Loucy (cell line): ENCODE results near the gene NOX4.

Source experiments
- H2AFZ ChIP-seq: fragments of 200-600 bp; sonication (generic); 2 replicates; pipeline ENCODE4 v1.6.0; 2016; ENCODE audit warnings: antibody characterized with exemption, mild to moderate bottlenecking, low read length, moderate library complexity
- H3F3A ChIP-seq: fragments of 200-600 bp; 2 replicates; pipeline ENCODE4 v1.6.0; 2016; ENCODE audit warnings: antibody characterized with exemption, low read depth, mild to moderate bottlenecking
- H3K27me3 ChIP-seq: fragments of 200-600 bp; sonication (generic); 2 replicates; pipeline ENCODE4 v1.6.1; 2014; ENCODE audit warnings: low read length, mild to moderate bottlenecking; ENCODE audit not compliant: insufficient read depth, poor library complexity, severe bottlenecking
- H3K36me3 ChIP-seq: fragments of 200-600 bp; sonication (generic); 2 replicates; pipeline ENCODE4 v1.6.1; 2016; ENCODE audit warnings: low read length; ENCODE audit not compliant: insufficient read depth
- H3K4me1 ChIP-seq: fragments of 200-600 bp; sonication (generic); 2 replicates; pipeline ENCODE4 v1.5.1; 2014; ENCODE audit warnings: low read length, mild to moderate bottlenecking; ENCODE audit not compliant: insufficient read depth, poor library complexity, severe bottlenecking
- H3K4me2 ChIP-seq: fragments of 200-600 bp; sonication (generic); 2 replicates; pipeline ENCODE4 v1.6.0; 2014; ENCODE audit warnings: antibody characterized with exemption, low read length, low read depth, mild to moderate bottlenecking; ENCODE audit not compliant: poor library complexity, severe bottlenecking
- H3K4me3 ChIP-seq: fragments of 200-600 bp; sonication (generic); 2 replicates; pipeline ENCODE4 v1.5.1; 2014; ENCODE audit warnings: low read length, mild to moderate bottlenecking, mixed read lengths; ENCODE audit not compliant: poor library complexity, severe bottlenecking
- H3K79me2 ChIP-seq: fragments of 200-600 bp; sonication (generic); 2 replicates; pipeline ENCODE4 v1.6.1; 2014; ENCODE audit warnings: low read length; ENCODE audit not compliant: insufficient read depth
- H3K9ac ChIP-seq: fragments of 200-600 bp; sonication (generic); 2 replicates; pipeline ENCODE4 v1.6.0; 2014; ENCODE audit warnings: mild to moderate bottlenecking, low read depth, low read length, moderate library complexity; ENCODE audit not compliant: poor library complexity, severe bottlenecking
- H3K9me2 ChIP-seq: fragments of 200-600 bp; sonication (generic); replicated peaks from 2 replicates; pipeline ENCODE4 v1.6.1; 2016; ENCODE audit warnings: low read depth, low read length, mixed read lengths
- H3K9me3 ChIP-seq: fragments of 200-600 bp; sonication (generic); 2 replicates; pipeline ENCODE4 v1.6.1; 2014; ENCODE audit warnings: mild to moderate bottlenecking, antibody characterized with exemption, low read length, low read depth; ENCODE audit not compliant: insufficient read depth
- H4K20me1 ChIP-seq: fragments of 200-600 bp; sonication (generic); 2 replicates; pipeline ENCODE4 v1.6.0; 2014; ENCODE audit warnings: antibody characterized with exemption, low read length, mild to moderate bottlenecking; ENCODE audit not compliant: insufficient read depth, poor library complexity, severe bottlenecking
- EZH2phosphoT487 ChIP-seq: fragments of 200-600 bp; IDR thresholded peaks from 2 replicates; pipeline ENCODE4 v1.6.1; 2018; ENCODE audit warnings: antibody characterized with exemption, mild to moderate bottlenecking, moderate library complexity, borderline replicate concordance
- TF ChIP-seq, protein P1 (sequence below): fragments of 200-600 bp; sonication (generic); conservative IDR thresholded peaks from 2 replicates; pipeline ENCODE4 v1.5.1; 2014; ENCODE audit warnings: mild to moderate bottlenecking, antibody characterized with exemption, low read length

NOX4 gene

DNA sequence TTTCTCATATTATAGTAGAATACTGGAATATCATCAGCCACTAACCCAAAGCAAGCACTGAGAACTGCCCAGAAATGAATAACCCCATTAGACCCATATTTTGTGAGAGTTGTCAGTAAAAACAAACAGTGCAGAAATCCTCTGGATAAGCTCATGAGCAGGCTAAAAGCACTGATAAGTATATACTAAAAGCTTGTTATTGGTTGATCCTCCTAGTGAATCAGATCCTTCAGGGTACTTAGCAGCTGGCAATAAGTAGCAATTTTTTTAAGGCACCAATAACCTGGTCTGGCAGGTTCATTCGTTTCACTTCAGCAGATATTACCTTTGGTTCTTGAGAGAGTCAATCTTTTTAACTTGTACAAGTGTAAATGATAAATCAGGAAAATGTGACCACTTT lies 1.2 kb downstream of the NOX4 start:
- no peaks in the 10 kb centered on the region for H3K9me2 ChIP-seq
- no peaks in the 10 kb centered on the region for H3K79me2 ChIP-seq
- H3K9ac ChIP-seq, result no peak overlapping the region
- H3F3A ChIP-seq, result no peaks in the 10 kb centered on the region
- H3K4me1 ChIP-seq, result no peaks in the 10 kb centered on the region
- no peaks in the 10 kb centered on the region for H3K36me3 ChIP-seq
- no peaks in the 10 kb centered on the region for H3K9me3 ChIP-seq
- no peak for TF ChIP-seq EZH2phosphoT487
- TF ChIP-seq, protein P1, sequence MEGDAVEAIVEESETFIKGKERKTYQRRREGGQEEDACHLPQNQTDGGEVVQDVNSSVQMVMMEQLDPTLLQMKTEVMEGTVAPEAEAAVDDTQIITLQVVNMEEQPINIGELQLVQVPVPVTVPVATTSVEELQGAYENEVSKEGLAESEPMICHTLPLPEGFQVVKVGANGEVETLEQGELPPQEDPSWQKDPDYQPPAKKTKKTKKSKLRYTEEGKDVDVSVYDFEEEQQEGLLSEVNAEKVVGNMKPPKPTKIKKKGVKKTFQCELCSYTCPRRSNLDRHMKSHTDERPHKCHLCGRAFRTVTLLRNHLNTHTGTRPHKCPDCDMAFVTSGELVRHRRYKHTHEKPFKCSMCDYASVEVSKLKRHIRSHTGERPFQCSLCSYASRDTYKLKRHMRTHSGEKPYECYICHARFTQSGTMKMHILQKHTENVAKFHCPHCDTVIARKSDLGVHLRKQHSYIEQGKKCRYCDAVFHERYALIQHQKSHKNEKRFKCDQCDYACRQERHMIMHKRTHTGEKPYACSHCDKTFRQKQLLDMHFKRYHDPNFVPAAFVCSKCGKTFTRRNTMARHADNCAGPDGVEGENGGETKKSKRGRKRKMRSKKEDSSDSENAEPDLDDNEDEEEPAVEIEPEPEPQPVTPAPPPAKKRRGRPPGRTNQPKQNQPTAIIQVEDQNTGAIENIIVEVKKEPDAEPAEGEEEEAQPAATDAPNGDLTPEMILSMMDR, result no peak
- no peaks in the 10 kb centered on the region for H4K20me1 ChIP-seq
- no peak overlapping the region for H2AFZ ChIP-seq
- H3K4me2 ChIP-seq, result no peak overlapping the region
- H3K27me3 ChIP-seq, result no peaks in the 10 kb centered on the region
- H3K4me3 ChIP-seq, result no peak overlapping the region

DNA sequence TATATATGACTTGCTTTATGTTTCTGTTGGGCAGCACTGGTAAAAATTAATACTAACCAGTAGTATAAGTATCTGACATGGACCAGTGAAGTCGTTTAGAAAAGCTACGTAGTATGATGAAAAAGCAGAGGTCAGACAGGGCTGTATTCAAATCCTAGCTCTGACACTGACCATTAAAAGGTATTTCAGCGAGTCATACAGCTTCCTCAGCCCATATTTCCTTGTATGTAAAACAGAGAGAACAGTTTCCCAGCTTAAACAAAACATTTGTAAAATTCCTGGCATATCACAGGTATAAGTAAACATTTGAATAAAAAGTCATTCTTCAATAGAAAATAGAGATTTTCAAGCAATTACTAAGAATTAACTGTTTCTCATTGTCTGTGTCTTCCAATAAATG lies 4.2 kb downstream of the NOX4 start:
- Histone ChIP-seq H3K4me1 (no peaks in the 10 kb centered on the region), H4K20me1 (no peaks in the 10 kb centered on the region), H3K4me3 (no peak overlapping the region), H2AFZ (no peak overlapping the region), H3F3A (no peaks in the 10 kb centered on the region), H3K79me2 (no peaks in the 10 kb centered on the region), H3K4me2 (no peak overlapping the region), H3K36me3 (no peaks in the 10 kb centered on the region), H3K9ac (no peak overlapping the region), H3K9me2 (no peaks in the 10 kb centered on the region), H3K9me3 (no peaks in the 10 kb centered on the region), H3K27me3 (no peaks in the 10 kb centered on the region)
- TF ChIP-seq EZH2phosphoT487, result no peak
- TF ChIP-seq, protein P1, result no peak

DNA sequence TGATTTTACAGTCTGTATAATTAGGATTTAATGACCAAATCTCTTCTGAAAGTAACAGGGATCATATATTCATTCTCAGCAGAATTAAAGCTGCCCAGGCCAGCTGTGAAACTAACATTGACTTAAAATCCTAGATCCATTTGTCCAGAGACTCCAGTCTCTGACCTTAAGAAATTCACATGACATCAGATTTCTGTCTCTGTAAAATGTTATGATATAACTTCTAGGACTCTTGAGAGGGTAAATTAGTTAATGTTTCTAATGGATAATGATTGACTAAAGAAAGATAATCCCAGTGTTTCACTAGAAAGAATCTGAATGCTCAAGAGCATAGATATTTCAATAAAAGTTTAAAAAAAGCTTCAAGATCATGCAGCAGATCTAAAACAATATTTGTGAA lies 6.3 kb downstream of the NOX4 start:
- Histone ChIP-seq H3K9me2 (no peaks in the 10 kb centered on the region), H3K79me2 (no peaks in the 10 kb centered on the region), H3K9ac (no peak overlapping the region), H3K4me1 (no peaks in the 10 kb centered on the region), H4K20me1 (no peaks in the 10 kb centered on the region), H3K36me3 (no peaks in the 10 kb centered on the region), H3F3A (no peaks in the 10 kb centered on the region), H3K27me3 (no peaks in the 10 kb centered on the region), H3K4me3 (no peak overlapping the region), H3K4me2 (no peak overlapping the region), H2AFZ (no peak overlapping the region), H3K9me3 (no peaks in the 10 kb centered on the region)
- TF ChIP-seq, protein P1, result no peak
- TF ChIP-seq EZH2phosphoT487, result no peak
